IMR-90 (cell line): ENCODE results near the gene TTC9C. TPM values are rescaled to one million over a fixed set of nuclear protein-coding genes. Genes with fewer than 3 reads are reported as not detected.

Source experiments
- ATAC-seq: fragments of 200-7000 bp; cut with Tn5 transposase; 2 replicates; pipeline ENCODE4 v1.9.1; 2020; ENCODE audit warnings: low read depth, mild to moderate bottlenecking, moderate library complexity
- BruUV-seq: library from RNA; stranded (reverse); fragments of 400-500 nt; replicated peaks from 2 replicates; lab custom pipeline; 2021; lab: Mats Ljungman, UMichigan
- CTCF ChIA-PET: fragments of 300-600 bp; formaldehyde crosslinking; extraction: SDS; loops from one replicate; lab custom pipeline; 2021; ENCODE audit warnings: antibody characterized with exemption; lab: Yijun Ruan, JAX
- POLR2A ChIA-PET: fragments of 300-600 bp; sonication (Branson Sonifier 250); formaldehyde crosslinking; loops from one replicate; lab custom pipeline; 2022; ENCODE audit warnings: antibody characterized with exemption; ENCODE audit not compliant: unreplicated experiment; lab: Charles Lee
- DNase-seq: peaks from one replicate; pipeline ENCODE4 v3.0.0; 2013
- H2AFZ ChIP-seq: replicated peaks from 2 replicates; pipeline ENCODE3; 2013; ENCODE audit warnings: low read length, mild to moderate bottlenecking; ENCODE audit not compliant: poor library complexity
- H2AK5ac ChIP-seq: 2 replicates; pipeline ENCODE4 v1.6.1; 2013; ENCODE audit warnings: low read depth, low read length, inconsistent platforms
- H2AK9ac ChIP-seq: replicated peaks from 2 replicates; pipeline ENCODE3; 2013; ENCODE audit warnings: mild to moderate bottlenecking, low read depth, low read length, moderate library complexity; ENCODE audit not compliant: poor library complexity
- H2BK120ac ChIP-seq: 2 replicates; pipeline ENCODE4 v1.6.1; 2013; ENCODE audit warnings: low read depth, low read length, inconsistent platforms
- H2BK15ac ChIP-seq: 3 replicates; pipeline ENCODE4 v1.6.1; 2013; ENCODE audit warnings: low read depth, low read length, inconsistent platforms
- H2BK20ac ChIP-seq: 2 replicates; pipeline ENCODE4 v1.6.1; 2013; ENCODE audit warnings: low read depth, mild to moderate bottlenecking, inconsistent platforms, low read length, moderate library complexity
- H2BK5ac ChIP-seq: 2 replicates; pipeline ENCODE4 v1.6.1; 2013; ENCODE audit warnings: mild to moderate bottlenecking, low read depth, low read length, inconsistent platforms; ENCODE audit not compliant: poor library complexity, severe bottlenecking
- H3K14ac ChIP-seq: replicated peaks from 2 replicates; pipeline ENCODE4 v1.6.1; 2013; ENCODE audit warnings: low read depth, low read length, inconsistent platforms
- H3K18ac ChIP-seq: 2 replicates; pipeline ENCODE4 v1.6.1; 2013; ENCODE audit warnings: low read depth, low read length, control low read depth
- H3K23ac ChIP-seq: 2 replicates; pipeline ENCODE4 v1.6.1; 2013; ENCODE audit warnings: low read depth, low read length, inconsistent platforms
- H3K27ac ChIP-seq: 2 replicates; pipeline ENCODE4 v1.5.1; 2013; ENCODE audit warnings: mild to moderate bottlenecking, control low read depth, low read length; ENCODE audit not compliant: insufficient read depth
- H3K27me3 ChIP-seq: 2 replicates; pipeline ENCODE4 v1.6.1; 2013; ENCODE audit warnings: low read length; ENCODE audit not compliant: control insufficient read depth, insufficient read depth
- H3K36me3 ChIP-seq: 2 replicates; pipeline ENCODE4 v1.6.1; 2013; ENCODE audit warnings: low read length, mixed read lengths; ENCODE audit not compliant: control insufficient read depth, insufficient read depth
- H3K4ac ChIP-seq: 2 replicates; pipeline ENCODE4 v1.6.1; 2013; ENCODE audit warnings: low read depth, low read length, inconsistent platforms
- H3K4me1 ChIP-seq: 2 replicates; pipeline ENCODE4 v1.6.1; 2013; ENCODE audit warnings: low read length, mixed read lengths; ENCODE audit not compliant: control insufficient read depth, insufficient read depth
- H3K4me2 ChIP-seq: 2 replicates; pipeline ENCODE4 v1.6.1; 2013; ENCODE audit warnings: low read depth, mild to moderate bottlenecking, control low read depth, low read length, moderate library complexity
- H3K4me3 ChIP-seq: 2 replicates; pipeline ENCODE4 v1.5.1; 2013; ENCODE audit warnings: low read depth, mild to moderate bottlenecking, control low read depth, low read length, moderate library complexity; ENCODE audit not compliant: insufficient read depth
- H3K56ac ChIP-seq: 2 replicates; pipeline ENCODE4 v1.6.1; 2013; ENCODE audit warnings: low read length, inconsistent platforms; ENCODE audit not compliant: insufficient read depth; ENCODE audit errors: extremely low read depth
- H3K79me1 ChIP-seq, 2 experiments: 2 replicates each; pipeline ENCODE4 v1.6.1; 2013; ENCODE audit warnings: low read length in 2 of 2, inconsistent platforms in 1 of 2, low read depth in 1 of 2
- H3K9ac ChIP-seq: 2 replicates; pipeline ENCODE4 v1.6.1; 2013; ENCODE audit warnings: low read depth, low read length, control low read depth
- H3K9me1 ChIP-seq: 2 replicates; pipeline ENCODE4 v1.6.1; 2013; ENCODE audit warnings: low read length, inconsistent platforms; ENCODE audit not compliant: insufficient read depth
- H3K9me3 ChIP-seq: 2 replicates; pipeline ENCODE4 v1.6.1; 2013; ENCODE audit warnings: low read length; ENCODE audit not compliant: control insufficient read depth, insufficient read depth
- H4K20me1 ChIP-seq: 2 replicates; pipeline ENCODE4 v1.6.1; 2013; ENCODE audit warnings: low read length, inconsistent platforms; ENCODE audit not compliant: insufficient read depth
- H4K5ac ChIP-seq: 2 replicates; pipeline ENCODE4 v1.6.1; 2013; ENCODE audit warnings: mild to moderate bottlenecking, low read depth, low read length, control low read depth
- H4K8ac ChIP-seq, 2 experiments: 2 replicates each; pipeline ENCODE4 v1.6.1; 2013; ENCODE audit warnings: low read depth in 2 of 2, low read length in 2 of 2, control low read depth in 1 of 2, inconsistent platforms in 1 of 2
- H4K91ac ChIP-seq: 2 replicates; pipeline ENCODE4 v1.6.1; 2013; ENCODE audit warnings: low read depth, low read length, inconsistent platforms; ENCODE audit not compliant: insufficient read depth
- CHD1 ChIP-seq: IDR thresholded peaks from 2 replicates; pipeline ENCODE4 v1.6.1; 2012; ENCODE audit warnings: low read depth, low read length, improper control_type of control experiment
- ELK1 ChIP-seq: fragments of 150-350 bp; IDR thresholded peaks from 2 replicates; pipeline ENCODE4 v1.6.1; 2016; ENCODE audit warnings: low read depth, mild to moderate bottlenecking, low read length, moderate library complexity, borderline replicate concordance
- MAFK ChIP-seq: IDR thresholded peaks from 2 replicates; pipeline ENCODE4 v1.6.1; 2012; ENCODE audit warnings: low read depth, low read length, improper control_type of control experiment
- MAZ ChIP-seq: IDR thresholded peaks from 2 replicates; pipeline ENCODE4 v1.6.1; 2012; ENCODE audit warnings: low read depth, mild to moderate bottlenecking, low read length, improper control_type of control experiment, moderate library complexity, borderline replicate concordance
- MXI1 ChIP-seq: IDR thresholded peaks from 2 replicates; pipeline ENCODE4 v1.6.1; 2012; ENCODE audit warnings: low read depth, mild to moderate bottlenecking, low read length, moderate library complexity, borderline replicate concordance
- POLR2A ChIP-seq: IDR thresholded peaks from 2 replicates; pipeline ENCODE4 v1.6.1; 2012; ENCODE audit warnings: mild to moderate bottlenecking, low read depth, low read length
- USF2 ChIP-seq: fragments of 150-350 bp; IDR thresholded peaks from 2 replicates; pipeline ENCODE4 v1.6.1; 2017; ENCODE audit warnings: mild to moderate bottlenecking, antibody characterized with exemption, low read length, low read depth
- WGBS, 2 experiments: methylation state at CpG; one replicate each; pipeline versions ENCODE4 v1.1.5 to v1.1.7; 2013; ENCODE audit warnings: missing lambda C conversion rate in 2 of 2; ENCODE audit not compliant: insufficient read length in 1 of 2; ENCODE audit errors: extremely low coverage in 2 of 2; 5-methylcytosine and 5-hydroxymethylcytosine counted together
- dilution Hi-C: fragments of 300-500 bp; cut with HindIII; formaldehyde crosslinking; loops from one replicate; pipeline ENCODE4 v1.14.3; 2018; ENCODE audit warnings: low sequenced_read_pairs; ENCODE audit not compliant: unreplicated experiment
- in situ Hi-C: fragments of 300-500 bp; cut with MboI; formaldehyde crosslinking; loops from 3 replicates; pipeline ENCODE4 v1.14.3; 2019; ENCODE audit warnings: low sequenced_read_pairs, inconsistent platforms, mixed read lengths
- intact Hi-C: fragments of 100-400 bp; cut with micrococcal nuclease; formaldehyde crosslinking; loops from 2 replicates; pipeline ENCODE4 v1.10.0; 2022
- polyA plus RNA-seq, 3 experiments: library from polyadenylated mRNA; depleted of rRNA; stranded (reverse); fragments of >200 nt; gene quantifications; 2 replicates each; pipeline ENCODE4 v1.2.3, GENCODE V29; 2012; ENCODE audit warnings: low replicate concordance in 1 of 3
- total RNA-seq: library from RNA; depleted of rRNA; stranded (reverse); fragments of >200 nt; gene quantifications from 2 replicates; pipeline ENCODE4 v1.2.3, GENCODE V29; 2012

TTC9C gene
- total and polyA plus RNA-seq, 2 of the 4 experiments (the other 2 are of a cell fraction) = 32.9 to 37.1 TPM

GRCh38 chr11:62778441-62778840 lies 50.2 kb downstream of the TTC9C start:
- Histone ChIP-seq H2BK5ac (no peak overlapping the region), H3K23ac (no peak overlapping the region), H4K5ac (no peak overlapping the region), H3K4me3 (no peak overlapping the region), H4K8ac (no peak overlapping the region), H3K4ac (no peak overlapping the region), H4K91ac (no peak overlapping the region), H3K9me1 (no peaks in the 10 kb centered on the region), H3K36me3 (peaks cover 39% of the 10 kb centered on the region), H3K9me3 (no peaks in the 10 kb centered on the region), H2AK9ac (no peak overlapping the region), H3K18ac (no peak overlapping the region), H2BK20ac (no peak overlapping the region), H3K4me1 (no peaks in the 10 kb centered on the region), H3K56ac (no peak overlapping the region), H3K27ac (no peak overlapping the region), H3K27me3 (no peaks in the 10 kb centered on the region), H3K9ac (no peak overlapping the region), H3K4me2 (no peak overlapping the region), H2AFZ (no peak overlapping the region), H2BK120ac (no peak overlapping the region), H4K20me1 (no peaks in the 10 kb centered on the region), H2BK15ac (no peak overlapping the region), H3K14ac (no peak overlapping the region), H3K79me1 (peaks cover 2 to 14% of the 10 kb centered on the region in 2 experiments; a peak in 3 of 4 replicates), H2AK5ac (no peak overlapping the region)
- in situ Hi-C loops (no loop called here), intact Hi-C loops (no loop called here), dilution Hi-C loops (no loop called here)
- 80% methylated on average over 3 of the region's 3 CpGs; no CpG with 5 or more reads in 1 of the 2 experiments for WGBS, 2 experiments
- no TSS peak for BruUV-seq
- TF ChIP-seq ELK1 (no peak), CHD1 (no peak), USF2 (no peak), POLR2A (no peak), MAFK (no peak), MAZ (no peak), MXI1 (no peak)
- ChIA-PET POLR2A (no interaction called here), CTCF (no interaction called here)
- no peak for DNase-seq
- no peak for ATAC-seq
